NCI-H524 (cell line): ENCODE measurements around the gene UVSSA.
A peak's percentile ranks its signal among the peaks of the same experiment; 100 is the strongest.

ENCODE experiments used
- DNase-seq, 2 experiments: peaks; one replicate each; lab custom pipeline; 2025; lab: John Stamatoyannopoulos, UW

The UVSSA gene

GRCh38 chr4:1395941-1396805, 49.2 kb downstream of the UVSSA start:
- no peak for DNase-seq

- no peak for DNase-seq
Observed at GRCh38 chr4:1396806-1397455, 49.9 kb downstream of the UVSSA start.

- DNase-seq, result no peak
Observed at GRCh38 chr4:1398681-1399507, 51.9 kb downstream of the UVSSA start.

GRCh38 chr4:1399508-1400190, 52.6 kb downstream of the UVSSA start:
- no peak for DNase-seq

- no peak for DNase-seq
Observed at GRCh38 chr4:1400191-1400805, 53.3 kb downstream of the UVSSA start.

- no peak for DNase-seq
Observed at GRCh38 chr4:1400831-1401408, 53.9 kb downstream of the UVSSA start.

GRCh38 chr4:1401409-1402020, 54.5 kb downstream of the UVSSA start:
- DNase-seq, result no peak

- DNase-seq, result no peak
Observed at GRCh38 chr4:1402021-1402515, 55.1 kb downstream of the UVSSA start.

- DNase-seq, result peak in 1 of 2 experiments; percentile 24
Observed at GRCh38 chr4:1402516-1403091, 55.6 kb downstream of the UVSSA start.

GRCh38 chr4:1403177-1403583, 56.2 kb downstream of the UVSSA start:
- no peak for DNase-seq

- DNase-seq, result no peak
Observed at GRCh38 chr4:1403591-1404572, 56.9 kb downstream of the UVSSA start.

GRCh38 chr4:1404573-1405253, 57.7 kb downstream of the UVSSA start:
- no peak for DNase-seq

- no peak for DNase-seq
Observed at GRCh38 chr4:1405254-1405635, 58.2 kb downstream of the UVSSA start.

- DNase-seq, result no peak
Observed at GRCh38 chr4:1405636-1406393, 58.8 kb downstream of the UVSSA start.

- DNase-seq, result no peak
Observed at GRCh38 chr4:1406394-1406980, 59.5 kb downstream of the UVSSA start, which contains the start of gene NKX1-1. NKX1-1 (minus strand) TSS chr4:1406442; CDS start chr4:1406442, 0 bp downstream.

- DNase-seq, result peak in 1 of 2 experiments; percentile 25
Observed at GRCh38 chr4:1406981-1407656, 60.1 kb downstream of the UVSSA start.
